HCT116 (cell line): ENCODE results near the gene MIEF2. TPM values are rescaled to one million over a fixed set of nuclear protein-coding genes. Genes with fewer than 3 reads are reported as not detected.
A peak's percentile ranks its signal among the peaks of the same experiment; 100 is the strongest.

ENCODE experiments used
- ATAC-seq: fragments of 200-7000 bp; cut with Tn5 transposase; 2 replicates; pipeline ENCODE4 v1.9.1; 2020; ENCODE audit warnings: mild to moderate bottlenecking, moderate library complexity
- BruUV-seq: library from RNA; stranded (reverse); fragments of 400-500 nt; replicated peaks from 2 replicates; lab custom pipeline; 2021; lab: Mats Ljungman, UMichigan
- CTCF ChIA-PET: fragments of 300-600 bp; sonication (Branson Sonifier 250); formaldehyde crosslinking; loops from one replicate; lab custom pipeline; 2021; ENCODE audit warnings: antibody characterized with exemption; lab: Charles Lee
- POLR2A ChIA-PET: fragments of 300-600, 350-600 bp; sonication (Branson Sonifier 250); formaldehyde crosslinking; loops from one replicate; lab custom pipeline; 2021; ENCODE audit warnings: antibody characterized with exemption; lab: Charles Lee
- RAD21 ChIA-PET, 2 experiments: fragments of 300-600 bp; sonication (Branson Sonifier 250); formaldehyde crosslinking; loops; one replicate each; lab custom pipeline; 2023; ENCODE audit warnings: low total read pairs in 2 of 2; ENCODE audit not compliant: uncharacterized antibody in 2 of 2, unreplicated experiment in 2 of 2, low non-redundant PET in 1 of 2; lab: Charles Lee
- DNase-seq: peaks from one replicate; pipeline ENCODE4 v3.0.0-alpha.2; 2010; ENCODE audit warnings: low read depth, low spot score
- H2AFZ ChIP-seq: fragments of 200-600 bp; shearing (Covaris generic), sonication (generic); 2 replicates; pipeline ENCODE4 v1.6.1; 2017; ENCODE audit warnings: low read depth, mixed run types, mixed read lengths, antibody characterized with exemption, low read length; ENCODE audit not compliant: poor library complexity, severe bottlenecking
- H3K27ac ChIP-seq: 2 replicates; pipeline ENCODE4 v1.5.1; 2012; ENCODE audit warnings: low read depth, low read length
- H3K27me3 ChIP-seq: fragments of 200-600 bp; sonication (generic); 2 replicates; pipeline ENCODE4 v1.6.1; 2016; ENCODE audit warnings: mixed run types, low read length, mixed read lengths; ENCODE audit not compliant: insufficient read depth
- H3K36me3 ChIP-seq, 2 experiments: fragments of 200-500 bp in 1 of 2; fragments of 200-600 bp in 1 of 2; sonication (Bioruptor generic) in 1 of 2; sonication (generic) in 1 of 2; 2 replicates each; pipeline versions ENCODE4 v1.5.1 to v1.6.1; 2014 to 2016; ENCODE audit warnings: low read length in 2 of 2, inconsistent platforms in 1 of 2, mixed read lengths in 1 of 2, mixed run types in 1 of 2; ENCODE audit not compliant: insufficient read depth in 2 of 2, control insufficient read depth in 1 of 2
- H3K4me1 ChIP-seq, 2 experiments: fragments of 200-600 bp in 1 of 2; sonication (generic) in 1 of 2; 2 replicates each; pipeline versions ENCODE4 v1.5.1 to v1.6.1; 2012 to 2017; ENCODE audit warnings: low read length in 2 of 2, inconsistent platforms in 1 of 2, mild to moderate bottlenecking in 1 of 2, mixed read lengths in 1 of 2, mixed run types in 1 of 2, moderate library complexity in 1 of 2; ENCODE audit not compliant: insufficient read depth in 2 of 2, control insufficient read depth in 1 of 2
- H3K4me2 ChIP-seq: fragments of 200-600 bp; sonication (generic); 2 replicates; pipeline ENCODE4 v1.6.1; 2017; ENCODE audit warnings: mixed run types, low read length, mixed read lengths
- H3K4me3 ChIP-seq, 2 experiments: fragments of 200-600 bp in 1 of 2; sonication (generic) in 1 of 2; replicated peaks in 1 of 2; 2 replicates each; pipeline ENCODE4 v1.5.1; 2011 to 2016; ENCODE audit warnings: low read length in 2 of 2, control low read depth in 1 of 2, low read depth in 1 of 2, mild to moderate bottlenecking in 1 of 2, mixed read lengths in 1 of 2, mixed run types in 1 of 2
- H3K79me2 ChIP-seq: fragments of 200-600 bp; sonication (generic); 2 replicates; pipeline ENCODE4 v1.6.1; 2017; ENCODE audit warnings: mild to moderate bottlenecking, mixed run types, low read length, moderate library complexity, mixed read lengths; ENCODE audit not compliant: insufficient read depth
- H3K9ac ChIP-seq: fragments of 200-600 bp; sonication (generic); 2 replicates; pipeline ENCODE4 v1.6.1; 2016; ENCODE audit warnings: low read length, mixed read lengths
- H3K9me2 ChIP-seq: fragments of 200-600 bp; sonication (generic), shearing (Covaris generic); 2 replicates; pipeline ENCODE4 v1.6.1; 2017; ENCODE audit warnings: mixed run types, mild to moderate bottlenecking, moderate library complexity; ENCODE audit not compliant: insufficient read depth
- H3K9me3 ChIP-seq, 2 experiments: fragments of 200-500 bp in 1 of 2; fragments of 200-600 bp in 1 of 2; sonication (Bioruptor generic) in 1 of 2; sonication (generic) in 1 of 2; 2 replicates each; pipeline ENCODE4 v1.6.1; 2014 to 2017; ENCODE audit warnings: low read length in 2 of 2, mixed read lengths in 2 of 2, inconsistent platforms in 1 of 2, low read depth in 1 of 2, mild to moderate bottlenecking in 1 of 2, mixed run types in 1 of 2, moderate library complexity in 1 of 2; ENCODE audit not compliant: control insufficient read depth in 1 of 2, insufficient read depth in 1 of 2
- H4K20me1 ChIP-seq: fragments of 200-600 bp; sonication (generic), shearing (Covaris generic); 2 replicates; pipeline ENCODE4 v1.6.1; 2017; ENCODE audit warnings: mixed run types, mild to moderate bottlenecking, moderate library complexity; ENCODE audit not compliant: insufficient read depth
- CTCF ChIP-seq, 3 experiments: fragments of 200-600 bp in 1 of 3; sonication (generic) in 1 of 3; IDR thresholded peaks in 2 of 3; conservative IDR thresholded peaks in 1 of 3; 2 replicates each; pipeline ENCODE4 v1.5.1; 2012 to 2017; ENCODE audit warnings: low read depth in 2 of 3, low read length in 2 of 3, antibody characterized with exemption in 1 of 3, borderline replicate concordance in 1 of 3, control low read depth in 1 of 3, mild to moderate bottlenecking in 1 of 3, mixed read lengths in 1 of 3, mixed run types in 1 of 3, moderate library complexity in 1 of 3; ENCODE audit not compliant: insufficient read depth in 1 of 3
- RAD21 ChIP-seq: IDR thresholded peaks from 2 replicates; pipeline ENCODE4 v1.6.1; 2012; ENCODE audit warnings: low read depth, mild to moderate bottlenecking
- SIN3A ChIP-seq: IDR thresholded peaks from 2 replicates; pipeline ENCODE4 v1.6.1; 2012; ENCODE audit warnings: low read depth
- SP1 ChIP-seq: IDR thresholded peaks from 2 replicates; pipeline ENCODE4 v1.6.1; 2012; ENCODE audit warnings: low read depth
- TCF7L2 ChIP-seq: IDR thresholded peaks from 2 replicates; pipeline ENCODE4 v1.7.0; 2011; ENCODE audit warnings: borderline replicate concordance, inconsistent platforms; ENCODE audit not compliant: insufficient read depth, insufficient read length; ENCODE audit errors: extremely low read depth
- YY1 ChIP-seq: IDR thresholded peaks from 2 replicates; pipeline ENCODE4 v1.6.1; 2011; ENCODE audit warnings: low read length, low read depth, moderate library complexity, mild to moderate bottlenecking; ENCODE audit not compliant: insufficient replicate concordance; ENCODE audit errors: extremely low read depth
- intact Hi-C: fragments of 100-400 bp; cut with micrococcal nuclease; formaldehyde crosslinking; loops from 2 replicates; pipeline ENCODE4 v1.10.0; 2022
- total RNA-seq: library from RNA; stranded (reverse); gene quantifications from one replicate; pipeline ENCODE4 v1.2.1, GENCODE V29; 2021; ENCODE audit not compliant: unreplicated experiment

MIEF2 gene
- total RNA-seq, 1 experiment from 2014 or later = 9.3 TPM

- CTCF ChIA-PET = interaction anchor here (1.0 kb wide), 1 partner anchor 37 kb away, joined by 3 read pairs; no protein-coding TSS in a partner anchor
- BruUV-seq = no TSS peak
- Histone ChIP-seq H3K27ac (no peak overlapping the region), H3K4me3 (no peak overlapping the region), H3K36me3 (peaks cover 15 to 40% of the 10 kb centered on the region in 2 experiments), H3K9me3 (no peaks in the 10 kb centered on the region), H3K79me2 (peaks cover 37% of the 10 kb centered on the region), H4K20me1 (no peaks in the 10 kb centered on the region), H3K9me2 (no peaks in the 10 kb centered on the region), H3K4me2 (no peak overlapping the region), H3K27me3 (no peaks in the 10 kb centered on the region), H2AFZ (no peak overlapping the region), H3K4me1 (peaks cover 13 to 19% of the 10 kb centered on the region in 2 experiments), H3K9ac (no peak overlapping the region)
- TF ChIP-seq SP1 (no peak), RAD21 (no peak), TCF7L2 (no peak), YY1 (no peak)
- ATAC-seq (no peak), DNase-seq (no peak)
- RAD21 ChIA-PET = no interaction called here
- intact Hi-C loops = no loop called here
- POLR2A ChIA-PET = no interaction called here
Observed at GRCh38 chr17:18253947-18254821, 6.3 kb upstream of the MIEF2 start.

DNA sequence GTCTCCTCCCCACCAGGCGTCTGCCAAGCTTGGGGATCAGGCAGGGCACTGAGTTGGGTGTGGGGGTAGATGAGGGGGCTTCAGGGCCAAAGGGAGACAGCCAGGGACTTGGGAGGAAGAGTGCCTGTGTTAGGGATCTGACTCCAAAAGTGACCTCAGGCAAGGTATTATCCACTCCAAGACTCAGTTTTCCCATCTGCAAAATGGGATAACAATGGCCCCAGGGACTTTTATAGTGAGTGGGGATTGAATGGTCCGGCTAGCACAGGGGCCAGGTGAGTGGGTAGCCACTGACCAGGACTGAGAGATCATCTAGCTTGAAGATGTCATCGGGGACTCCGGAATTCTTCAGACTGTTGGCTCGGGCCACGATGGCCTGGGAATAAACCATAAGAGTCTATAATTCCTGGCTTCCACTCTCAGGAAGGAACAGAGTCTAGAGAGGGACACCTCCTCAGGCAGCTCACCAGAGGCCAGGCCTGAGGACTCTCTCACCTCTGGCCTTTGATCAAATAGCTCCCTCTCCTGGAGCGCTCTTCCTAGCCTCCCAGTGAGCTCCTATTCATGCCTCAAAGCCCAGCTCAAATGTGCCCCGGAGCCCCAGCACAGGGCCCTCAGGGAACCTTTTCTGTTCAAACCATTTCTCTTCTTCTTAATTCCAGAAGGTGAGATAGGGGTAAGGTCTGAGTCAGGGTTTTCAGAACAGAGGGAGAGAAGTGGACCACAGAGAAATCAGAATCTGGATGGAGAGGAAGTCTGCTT lies 5.4 kb upstream of the MIEF2 start:
- no peak for ATAC-seq
- Histone ChIP-seq H3K36me3 (peaks cover 15 to 39% of the 10 kb centered on the region in 2 experiments), H3K27ac (no peak overlapping the region), H3K27me3 (no peaks in the 10 kb centered on the region), H4K20me1 (no peaks in the 10 kb centered on the region), H2AFZ (no peak overlapping the region), H3K9ac (no peak overlapping the region), H3K9me3 (no peaks in the 10 kb centered on the region), H3K79me2 (peaks cover 37% of the 10 kb centered on the region), H3K4me3 (no peak overlapping the region), H3K4me1 (peaks cover 20 to 27% of the 10 kb centered on the region in 2 experiments), H3K9me2 (no peaks in the 10 kb centered on the region), H3K4me2 (no peak overlapping the region)
- POLR2A ChIA-PET = no interaction called here
- no TSS peak for BruUV-seq
- RAD21 ChIA-PET = no interaction called here
- CTCF ChIA-PET = interaction anchor here (0.6 kb wide), 1 partner anchor 1825 kb away, joined by 3 read pairs; no protein-coding TSS in a partner anchor
- TF ChIP-seq SIN3A = no peak
- TF ChIP-seq CTCF (IDR thresholded peaks at IDR 0.05 in 2 of 3, conservative IDR thresholded peaks at IDR 0.05 in 1 of 3; ENCODE audit: borderline replicate concordance in 1 of 3, insufficient read depth in 1 of 3, low read depth in 2 of 3, low read length in 2 of 3) = peak in 2 of 3 experiments; percentile 21 to 22; a peak in 4 of 6 replicates
- intact Hi-C loops = no loop called here
- DNase-seq = no peak
